Panc1 (cell line): ENCODE data around the gene FAT1.

Experiments used
- CTCF ChIP-seq: fragments of 450-650 bp; IDR thresholded peaks from 2 replicates; pipeline ENCODE4 v1.5.1; 2017; ENCODE audit warnings: mild to moderate bottlenecking
- REST ChIP-seq, 2 experiments: IDR thresholded peaks; 2 replicates each; pipeline ENCODE4 v1.6.1; 2011 to 2012; ENCODE audit warnings: low read depth in 2 of 2, control low read depth in 1 of 2, low read length in 1 of 2, mild to moderate bottlenecking in 1 of 2, moderate library complexity in 1 of 2; ENCODE audit not compliant: insufficient read depth in 1 of 2
- SIN3A ChIP-seq: IDR thresholded peaks from 2 replicates; pipeline ENCODE4 v1.6.1; 2012; ENCODE audit warnings: low read depth, mild to moderate bottlenecking, low read length, moderate library complexity, borderline replicate concordance; ENCODE audit not compliant: insufficient read depth

- TF ChIP-seq CTCF (no peak), SIN3A (no peak), REST (IDR thresholded peaks at IDR 0.05; ENCODE audit: insufficient read depth in 1 of 2, low read depth in 2 of 2, low read length in 1 of 2) (no peak)
These were observed 98.7 kb downstream of the FAT1 start for GRCh38 chr4:186624951-186625350.
